ENCODE results near the gene PELI1. TPM values are rescaled to one million over a fixed set of nuclear protein-coding genes. Genes with fewer than 3 reads are reported as not detected.

The PELI1 gene
- total and polyA plus RNA-seq, 2 donors from 2014 or later: 4.6 to 36.9 TPM

DNA sequence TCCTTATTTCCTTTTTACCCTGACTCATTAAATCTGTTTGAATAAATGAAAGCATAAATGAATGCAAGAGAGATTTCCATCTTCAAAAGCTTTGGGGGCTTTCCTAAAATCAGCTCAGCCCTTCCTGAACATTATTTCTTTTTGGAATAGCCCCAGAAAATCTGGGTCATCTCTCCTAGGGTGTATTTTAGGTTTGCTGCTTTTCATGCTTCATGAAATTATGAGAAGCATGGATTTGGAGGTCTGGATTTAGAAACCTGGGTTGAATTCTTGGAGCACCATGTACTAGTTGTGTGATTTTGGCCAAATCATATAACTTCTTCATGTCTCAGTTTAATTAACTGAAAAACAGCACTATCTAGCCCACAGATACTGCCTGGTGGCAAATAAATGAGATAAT lies 24.0 kb upstream of the PELI1 start:
- FAIRE-seq: no peak
- DNase-seq: no peak
- TF ChIP-seq, protein P1, sequence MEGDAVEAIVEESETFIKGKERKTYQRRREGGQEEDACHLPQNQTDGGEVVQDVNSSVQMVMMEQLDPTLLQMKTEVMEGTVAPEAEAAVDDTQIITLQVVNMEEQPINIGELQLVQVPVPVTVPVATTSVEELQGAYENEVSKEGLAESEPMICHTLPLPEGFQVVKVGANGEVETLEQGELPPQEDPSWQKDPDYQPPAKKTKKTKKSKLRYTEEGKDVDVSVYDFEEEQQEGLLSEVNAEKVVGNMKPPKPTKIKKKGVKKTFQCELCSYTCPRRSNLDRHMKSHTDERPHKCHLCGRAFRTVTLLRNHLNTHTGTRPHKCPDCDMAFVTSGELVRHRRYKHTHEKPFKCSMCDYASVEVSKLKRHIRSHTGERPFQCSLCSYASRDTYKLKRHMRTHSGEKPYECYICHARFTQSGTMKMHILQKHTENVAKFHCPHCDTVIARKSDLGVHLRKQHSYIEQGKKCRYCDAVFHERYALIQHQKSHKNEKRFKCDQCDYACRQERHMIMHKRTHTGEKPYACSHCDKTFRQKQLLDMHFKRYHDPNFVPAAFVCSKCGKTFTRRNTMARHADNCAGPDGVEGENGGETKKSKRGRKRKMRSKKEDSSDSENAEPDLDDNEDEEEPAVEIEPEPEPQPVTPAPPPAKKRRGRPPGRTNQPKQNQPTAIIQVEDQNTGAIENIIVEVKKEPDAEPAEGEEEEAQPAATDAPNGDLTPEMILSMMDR (IDR thresholded peaks at IDR 0.05; ENCODE audit: borderline replicate concordance, extremely low read depth, insufficient read depth): no peak
- intact Hi-C loops (cut with DNase I): no loop called here
- Histone ChIP-seq H3K4me3 (ENCODE audit: low read length in 3 of 3) (no peak overlapping the region), H3K9ac (ENCODE audit: low read length in 3 of 3) (no peak overlapping the region), H3K9me3 (ENCODE audit: control insufficient read depth in 2 of 3, insufficient read depth in 1 of 3, low read length in 3 of 3) (no peaks in the 10 kb centered on the region), H3K4me1 (ENCODE audit: control insufficient read depth in 2 of 3, insufficient read depth in 2 of 3, low read depth in 1 of 3, low read length in 3 of 3) (no peaks in the 10 kb centered on the region), H3K27me3 (ENCODE audit: control insufficient read depth, insufficient read depth, low read length) (no peaks in the 10 kb centered on the region), H3K36me3 (ENCODE audit: control insufficient read depth in 2 of 3, insufficient read depth in 3 of 3, low read length in 3 of 3) (no peaks in the 10 kb centered on the region), H3K27ac (ENCODE audit: low read depth in 2 of 2, low read length in 2 of 2) (no peak overlapping the region)

GRCh38 chr2:64166637-64167420 lies 22.6 kb upstream of the PELI1 start:
- Histone ChIP-seq H3K4me1 (ENCODE audit: control insufficient read depth in 2 of 3, insufficient read depth in 2 of 3, low read depth in 1 of 3, low read length in 3 of 3) (no peaks in the 10 kb centered on the region), H3K9me3 (ENCODE audit: control insufficient read depth in 2 of 3, insufficient read depth in 1 of 3, low read length in 3 of 3) (no peaks in the 10 kb centered on the region), H3K27me3 (ENCODE audit: control insufficient read depth, insufficient read depth, low read length) (no peaks in the 10 kb centered on the region), H3K9ac (ENCODE audit: low read length in 3 of 3) (no peak overlapping the region), H3K27ac (ENCODE audit: low read depth in 2 of 2, low read length in 2 of 2) (no peak overlapping the region), H3K36me3 (ENCODE audit: control insufficient read depth in 2 of 3, insufficient read depth in 3 of 3, low read length in 3 of 3) (no peaks in the 10 kb centered on the region), H3K4me3 (ENCODE audit: low read length in 3 of 3) (no peak overlapping the region)
- DNase-seq (no peak), FAIRE-seq (no peak)
- intact Hi-C loops (cut with DNase I): no loop called here
- TF ChIP-seq, protein P1 (IDR thresholded peaks at IDR 0.05; ENCODE audit: borderline replicate concordance, extremely low read depth, insufficient read depth): no peak

DNA sequence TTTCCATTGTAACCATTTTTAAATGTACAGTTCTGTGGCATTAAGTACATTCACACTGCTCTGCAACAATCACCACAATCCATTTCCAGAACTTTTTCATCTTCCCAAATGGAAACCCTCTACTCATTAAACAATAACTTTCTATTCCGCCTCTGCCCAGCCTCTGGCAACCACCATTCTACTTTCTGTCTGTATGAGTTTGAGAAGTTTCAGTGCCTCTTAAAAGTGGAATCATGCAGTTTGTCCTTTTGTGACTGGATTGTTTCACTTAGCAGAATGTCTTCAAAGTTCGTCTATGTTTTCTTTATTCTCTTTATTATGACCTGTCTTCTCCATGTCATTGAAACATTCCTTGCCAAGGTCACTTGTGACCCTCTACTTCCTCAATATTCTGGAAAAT lies 22.0 kb upstream of the PELI1 start:
- DNase-seq: no peak
- intact Hi-C loops (cut with DNase I): no loop called here
- H3K27me3 ChIP-seq (ENCODE audit: control insufficient read depth, insufficient read depth, low read length): no peaks in the 10 kb centered on the region
- H3K9me3 ChIP-seq (ENCODE audit: control insufficient read depth in 2 of 3, insufficient read depth in 1 of 3, low read length in 3 of 3): no peaks in the 10 kb centered on the region
- H3K36me3 ChIP-seq (ENCODE audit: control insufficient read depth in 2 of 3, insufficient read depth in 3 of 3, low read length in 3 of 3): no peaks in the 10 kb centered on the region
- no peak for FAIRE-seq
- H3K4me3 ChIP-seq (ENCODE audit: low read length in 3 of 3): no peak overlapping the region
- H3K9ac ChIP-seq (ENCODE audit: low read length in 3 of 3): no peak overlapping the region
- no peak overlapping the region for H3K27ac ChIP-seq (ENCODE audit: low read depth in 2 of 2, low read length in 2 of 2)
- no peaks in the 10 kb centered on the region for H3K4me1 ChIP-seq (ENCODE audit: control insufficient read depth in 2 of 3, insufficient read depth in 2 of 3, low read depth in 1 of 3, low read length in 3 of 3)
- TF ChIP-seq, protein P1 (IDR thresholded peaks at IDR 0.05; ENCODE audit: borderline replicate concordance, extremely low read depth, insufficient read depth): no peak
